ENCODE data around the gene CD226.

CD226 gene

DNA sequence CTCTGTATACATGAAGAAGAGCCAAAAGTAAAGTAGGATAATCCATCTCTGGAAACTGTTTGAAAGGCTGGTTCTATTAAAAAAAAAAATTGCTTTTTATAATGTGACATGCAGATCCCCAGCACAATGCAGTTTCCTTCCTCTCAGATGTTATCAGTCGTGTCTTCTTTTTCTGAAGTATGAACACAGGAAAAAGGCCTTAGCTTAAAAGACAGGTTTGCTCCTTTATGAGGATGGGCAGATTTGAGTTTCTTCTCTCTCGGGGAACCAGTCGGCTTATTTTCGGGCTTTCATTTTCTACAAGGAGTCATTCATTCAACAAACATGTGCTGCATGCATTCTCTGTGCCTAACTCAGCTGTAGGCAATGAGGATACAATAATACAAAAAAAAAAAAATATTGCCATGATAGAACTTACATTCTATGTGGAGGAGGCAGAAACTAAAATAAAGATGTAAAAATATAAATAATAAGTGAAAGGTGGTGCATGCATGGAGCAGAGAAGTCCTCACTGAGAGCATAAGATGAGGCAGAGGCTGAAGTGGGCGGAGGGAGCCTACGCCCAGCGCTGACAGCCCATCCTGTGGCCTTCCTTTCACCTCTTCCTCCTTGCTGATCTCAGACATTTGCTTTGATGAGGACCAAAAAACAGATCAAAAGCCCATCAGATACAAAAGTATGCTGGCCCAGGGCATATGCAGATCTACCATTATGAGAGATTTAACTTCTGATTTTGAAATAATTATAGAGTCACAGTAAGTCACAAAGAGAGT, at the start of gene CD226:
Gene CD226 (minus strand): TSS at position 513 of the 773 bp plus-strand sequence. CDS start 467 bp downstream, at position 46.
- no peak within 1 kb of the TSS for H3K4me3 ChIP-seq (ENCODE audit: low read length)
- no peaks in the 10 kb centered on the region for H3K4me1 ChIP-seq (ENCODE audit: control insufficient read depth, insufficient read depth, low read length)
- H3K27me3 ChIP-seq (ENCODE audit: control insufficient read depth, insufficient read depth, low read length): no peaks in the 10 kb centered on the region
- H3K9me3 ChIP-seq (ENCODE audit: control insufficient read depth, low read length): no peaks in the 10 kb centered on the region
- no peak within 1 kb of the TSS for H3K9ac ChIP-seq (ENCODE audit: low read length)
- H3K36me3 ChIP-seq (ENCODE audit: control insufficient read depth, insufficient read depth, low read length): no peaks in the 10 kb centered on the region

DNA sequence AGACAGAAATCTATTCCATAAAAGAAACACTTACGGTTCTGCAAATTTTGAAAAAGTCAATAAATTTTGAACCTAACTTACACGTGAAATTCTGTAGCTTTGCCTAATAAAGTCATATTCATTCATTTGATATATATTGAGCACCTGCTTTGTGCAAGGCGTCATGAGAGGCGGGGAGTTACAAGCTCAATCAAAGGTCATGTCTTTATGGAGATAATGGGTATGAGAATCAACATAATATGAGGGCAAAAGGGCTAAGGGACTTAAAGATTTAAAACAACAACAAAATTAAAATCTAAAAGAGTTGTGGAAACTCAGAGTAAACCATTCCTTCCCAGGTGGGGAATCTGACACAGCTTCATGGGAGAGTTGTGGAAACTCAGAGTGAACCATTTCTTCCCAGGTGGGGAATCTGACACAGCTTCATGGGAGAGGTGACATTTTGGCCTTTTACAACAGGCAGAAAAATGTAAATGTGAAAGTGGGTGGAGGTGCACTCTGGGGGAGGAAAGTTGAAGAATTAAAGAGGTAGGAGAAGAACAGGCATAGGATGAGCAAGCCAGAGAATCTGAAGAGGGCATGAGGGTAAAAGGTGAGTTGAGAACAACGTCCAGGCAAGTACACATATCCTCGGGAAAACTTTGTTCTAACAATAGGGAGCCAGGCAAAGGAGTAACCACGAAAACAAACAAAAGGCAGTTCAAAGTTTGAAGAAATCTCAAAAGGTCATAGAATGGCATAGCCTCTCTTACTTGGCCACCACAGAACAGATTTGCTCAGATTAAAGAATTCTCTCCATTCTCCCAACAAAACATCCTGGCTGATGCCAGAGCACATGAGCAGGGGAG, 49.5 kb upstream of the CD226 start:
- Histone ChIP-seq H3K9me3 (ENCODE audit: control insufficient read depth, low read length) (no peaks in the 10 kb centered on the region), H3K4me1 (ENCODE audit: control insufficient read depth, insufficient read depth, low read length) (peaks cover 14% of the 10 kb centered on the region), H3K4me3 (ENCODE audit: low read length) (no peak overlapping the region), H3K27me3 (ENCODE audit: control insufficient read depth, insufficient read depth, low read length) (no peaks in the 10 kb centered on the region), H3K9ac (ENCODE audit: low read length) (no peak overlapping the region), H3K36me3 (ENCODE audit: control insufficient read depth, insufficient read depth, low read length) (no peaks in the 10 kb centered on the region)

GRCh38 chr18:69996417-69996816, 48.7 kb upstream of the CD226 start:
- no peak overlapping the region for H3K4me3 ChIP-seq (ENCODE audit: low read length)
- H3K9ac ChIP-seq (ENCODE audit: low read length): no peak overlapping the region
- H3K9me3 ChIP-seq (ENCODE audit: control insufficient read depth, low read length): no peaks in the 10 kb centered on the region
- no peaks in the 10 kb centered on the region for H3K36me3 ChIP-seq (ENCODE audit: control insufficient read depth, insufficient read depth, low read length)
- H3K4me1 ChIP-seq (ENCODE audit: control insufficient read depth, insufficient read depth, low read length): peaks cover 14% of the 10 kb centered on the region
- H3K27me3 ChIP-seq (ENCODE audit: control insufficient read depth, insufficient read depth, low read length): no peaks in the 10 kb centered on the region

DNA sequence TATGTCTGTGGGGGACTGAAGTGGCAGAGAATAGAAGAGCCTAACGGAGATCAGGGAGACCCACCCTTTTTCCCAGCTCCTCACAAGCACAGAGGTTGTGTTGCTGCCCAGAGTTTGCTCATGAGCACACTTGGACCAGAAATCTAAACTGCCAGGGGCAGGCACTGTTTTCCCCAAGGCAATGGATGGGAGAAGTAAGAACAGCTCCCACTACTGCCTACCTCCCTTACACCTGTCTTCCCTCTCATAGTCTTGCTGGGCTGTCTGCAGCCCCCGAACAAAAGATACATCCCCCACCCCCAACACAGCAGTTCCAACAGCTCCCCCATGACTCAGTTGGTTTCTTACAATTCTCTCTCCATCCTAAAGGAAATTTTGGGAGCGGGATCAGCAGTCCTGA, 48.1 kb upstream of the CD226 start:
- no peaks in the 10 kb centered on the region for H3K27me3 ChIP-seq (ENCODE audit: control insufficient read depth, insufficient read depth, low read length)
- H3K36me3 ChIP-seq (ENCODE audit: control insufficient read depth, insufficient read depth, low read length): no peaks in the 10 kb centered on the region
- H3K9ac ChIP-seq (ENCODE audit: low read length): no peak overlapping the region
- peaks cover 14% of the 10 kb centered on the region for H3K4me1 ChIP-seq (ENCODE audit: control insufficient read depth, insufficient read depth, low read length)
- H3K4me3 ChIP-seq (ENCODE audit: low read length): no peak overlapping the region
- H3K9me3 ChIP-seq (ENCODE audit: control insufficient read depth, low read length): no peaks in the 10 kb centered on the region

DNA sequence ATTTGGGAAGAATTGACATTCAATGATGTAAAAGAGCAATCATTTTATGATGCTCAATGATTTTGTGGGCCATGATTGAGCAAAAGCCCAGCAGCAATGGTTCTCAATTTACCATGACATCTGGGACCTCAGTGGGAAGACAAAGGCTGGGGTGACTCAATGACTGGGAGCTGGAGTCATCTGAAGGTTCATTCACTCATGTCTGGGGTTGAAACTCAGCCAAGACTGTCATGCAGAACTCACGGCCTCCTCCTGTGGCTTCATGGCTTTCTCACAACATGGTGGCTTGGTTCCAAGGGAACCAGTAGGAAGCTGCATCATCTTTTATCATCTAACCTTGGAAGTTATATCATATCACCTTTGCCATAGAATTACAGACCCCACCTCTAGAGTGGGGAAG, 45.1 kb upstream of the CD226 start:
- H3K4me3 ChIP-seq (ENCODE audit: low read length): no peak overlapping the region
- no peaks in the 10 kb centered on the region for H3K27me3 ChIP-seq (ENCODE audit: control insufficient read depth, insufficient read depth, low read length)
- no peaks in the 10 kb centered on the region for H3K36me3 ChIP-seq (ENCODE audit: control insufficient read depth, insufficient read depth, low read length)
- peaks cover 9% of the 10 kb centered on the region for H3K4me1 ChIP-seq (ENCODE audit: control insufficient read depth, insufficient read depth, low read length)
- H3K9ac ChIP-seq (ENCODE audit: low read length): no peak overlapping the region
- no peaks in the 10 kb centered on the region for H3K9me3 ChIP-seq (ENCODE audit: control insufficient read depth, low read length)

- Histone ChIP-seq H3K4me3 (ENCODE audit: low read length) (no peak overlapping the region), H3K9me3 (ENCODE audit: control insufficient read depth, low read length) (no peaks in the 10 kb centered on the region), H3K4me1 (ENCODE audit: control insufficient read depth, insufficient read depth, low read length) (no peaks in the 10 kb centered on the region), H3K9ac (ENCODE audit: low read length) (no peak overlapping the region), H3K36me3 (ENCODE audit: control insufficient read depth, insufficient read depth, low read length) (no peaks in the 10 kb centered on the region), H3K27me3 (ENCODE audit: control insufficient read depth, insufficient read depth, low read length) (no peaks in the 10 kb centered on the region)
Observed at GRCh38 chr18:69987870-69988269, 40.2 kb upstream of the CD226 start.

GRCh38 chr18:69985239-69985638, 37.6 kb upstream of the CD226 start:
- no peaks in the 10 kb centered on the region for H3K27me3 ChIP-seq (ENCODE audit: control insufficient read depth, insufficient read depth, low read length)
- H3K4me1 ChIP-seq (ENCODE audit: control insufficient read depth, insufficient read depth, low read length): no peaks in the 10 kb centered on the region
- no peaks in the 10 kb centered on the region for H3K36me3 ChIP-seq (ENCODE audit: control insufficient read depth, insufficient read depth, low read length)
- H3K9ac ChIP-seq (ENCODE audit: low read length): no peak overlapping the region
- no peaks in the 10 kb centered on the region for H3K9me3 ChIP-seq (ENCODE audit: control insufficient read depth, low read length)
- H3K4me3 ChIP-seq (ENCODE audit: low read length): no peak overlapping the region

GRCh38 chr18:69982417-69982816, 34.7 kb upstream of the CD226 start:
- no peaks in the 10 kb centered on the region for H3K9me3 ChIP-seq (ENCODE audit: control insufficient read depth, low read length)
- H3K4me3 ChIP-seq (ENCODE audit: low read length): no peak overlapping the region
- H3K9ac ChIP-seq (ENCODE audit: low read length): no peak overlapping the region
- H3K4me1 ChIP-seq (ENCODE audit: control insufficient read depth, insufficient read depth, low read length): no peaks in the 10 kb centered on the region
- H3K27me3 ChIP-seq (ENCODE audit: control insufficient read depth, insufficient read depth, low read length): no peaks in the 10 kb centered on the region
- no peaks in the 10 kb centered on the region for H3K36me3 ChIP-seq (ENCODE audit: control insufficient read depth, insufficient read depth, low read length)

DNA sequence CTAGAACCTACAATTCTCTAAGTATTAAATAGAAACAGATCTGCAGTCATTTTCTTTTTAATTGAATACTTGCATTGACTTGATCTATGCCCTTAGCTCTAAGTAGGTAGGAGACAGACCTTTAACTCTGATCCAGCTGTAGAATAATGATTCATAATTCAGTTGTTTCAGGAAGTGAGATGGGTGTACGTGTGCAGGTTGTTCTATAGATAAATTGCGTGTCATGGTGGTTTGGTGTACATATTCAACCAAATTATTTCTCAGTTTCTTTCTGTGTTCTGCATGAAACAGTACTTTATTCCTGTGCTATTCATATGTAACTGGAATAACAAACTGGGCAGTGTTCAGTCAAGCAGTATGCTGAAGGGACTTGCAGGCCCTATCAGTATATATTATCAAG, 34.3 kb upstream of the CD226 start:
- Histone ChIP-seq H3K27me3 (ENCODE audit: control insufficient read depth, insufficient read depth, low read length) (no peaks in the 10 kb centered on the region), H3K9me3 (ENCODE audit: control insufficient read depth, low read length) (no peaks in the 10 kb centered on the region), H3K9ac (ENCODE audit: low read length) (no peak overlapping the region), H3K4me3 (ENCODE audit: low read length) (no peak overlapping the region), H3K4me1 (ENCODE audit: control insufficient read depth, insufficient read depth, low read length) (no peaks in the 10 kb centered on the region), H3K36me3 (ENCODE audit: control insufficient read depth, insufficient read depth, low read length) (no peaks in the 10 kb centered on the region)

GRCh38 chr18:69980982-69981804, 33.5 kb upstream of the CD226 start:
- Histone ChIP-seq H3K4me1 (ENCODE audit: control insufficient read depth, insufficient read depth, low read length) (no peaks in the 10 kb centered on the region), H3K4me3 (ENCODE audit: low read length) (no peak overlapping the region), H3K27me3 (ENCODE audit: control insufficient read depth, insufficient read depth, low read length) (no peaks in the 10 kb centered on the region), H3K36me3 (ENCODE audit: control insufficient read depth, insufficient read depth, low read length) (no peaks in the 10 kb centered on the region), H3K9me3 (ENCODE audit: control insufficient read depth, low read length) (no peaks in the 10 kb centered on the region), H3K9ac (ENCODE audit: low read length) (no peak overlapping the region)

DNA sequence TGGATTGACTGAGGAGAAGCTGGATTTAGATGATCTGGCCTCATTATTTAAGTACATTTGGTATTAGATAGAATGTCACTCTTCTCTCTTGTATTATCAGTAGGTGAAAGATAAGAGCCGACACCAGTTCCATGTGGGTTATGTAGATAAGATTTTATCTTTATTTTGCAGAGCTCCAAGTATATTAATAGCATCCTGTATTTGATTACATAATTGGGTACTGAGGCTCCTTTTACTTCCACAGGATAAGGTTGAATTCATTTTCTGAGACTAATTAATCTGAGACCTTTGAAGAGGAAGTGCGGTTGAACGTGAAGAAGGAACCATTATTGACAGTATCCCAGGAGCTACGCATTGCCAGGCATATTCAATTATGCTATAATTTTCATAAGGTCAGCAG, 32.8 kb upstream of the CD226 start:
- no peaks in the 10 kb centered on the region for H3K27me3 ChIP-seq (ENCODE audit: control insufficient read depth, insufficient read depth, low read length)
- H3K36me3 ChIP-seq (ENCODE audit: control insufficient read depth, insufficient read depth, low read length): no peaks in the 10 kb centered on the region
- no peak overlapping the region for H3K9ac ChIP-seq (ENCODE audit: low read length)
- no peaks in the 10 kb centered on the region for H3K4me1 ChIP-seq (ENCODE audit: control insufficient read depth, insufficient read depth, low read length)
- no peaks in the 10 kb centered on the region for H3K9me3 ChIP-seq (ENCODE audit: control insufficient read depth, low read length)
- H3K4me3 ChIP-seq (ENCODE audit: low read length): no peak overlapping the region

Data from mucosa of stomach (tissue), 1 donor.